Parathyroid adenoma (tissue), 2 donors: Measurements from ENCODE around the gene RNF114.
A peak's percentile ranks its signal among the peaks of the same experiment; 100 is the strongest.

Experiments used
- H2AFZ ChIP-seq: fragments of 300-600 bp; sonication (generic); one replicate; pipeline ENCODE4 v1.7.0; 2017; ENCODE audit warnings: antibody characterized with exemption, mild to moderate bottlenecking
- H3K27ac ChIP-seq: fragments of 300-600 bp; sonication (generic); one replicate; pipeline ENCODE4 v1.7.0; 2017
- H3K27me3 ChIP-seq: fragments of 300-600 bp; sonication (generic); one replicate; pipeline ENCODE4 v1.7.0; 2017; ENCODE audit warnings: low read length; ENCODE audit not compliant: control insufficient read depth, insufficient read depth
- H3K36me3 ChIP-seq: fragments of 300-600 bp; sonication (generic); one replicate; pipeline ENCODE4 v1.7.0; 2017; ENCODE audit warnings: low read length; ENCODE audit not compliant: control insufficient read depth, insufficient read depth
- H3K4me1 ChIP-seq: fragments of 300-600 bp; sonication (generic); one replicate; pipeline ENCODE4 v1.7.0; 2017; ENCODE audit warnings: control low read depth
- H3K4me2 ChIP-seq: fragments of 300-600 bp; sonication (generic); one replicate; pipeline ENCODE4 v1.7.0; 2017; ENCODE audit warnings: low read length
- H3K4me3 ChIP-seq: fragments of 300-600 bp; sonication (generic); one replicate; pipeline ENCODE4 v1.7.0; 2017; ENCODE audit warnings: low read depth, low read length
- H3K79me2 ChIP-seq: fragments of 300-600 bp; sonication (generic); one replicate; pipeline ENCODE4 v1.7.0; 2017; ENCODE audit warnings: control low read depth
- H3K9ac ChIP-seq: fragments of 300-600 bp; sonication (generic); one replicate; pipeline ENCODE4 v1.7.0; 2017; ENCODE audit warnings: mild to moderate bottlenecking
- H3K9me3 ChIP-seq: fragments of 300-600 bp; sonication (generic); one replicate; pipeline ENCODE4 v1.7.0; 2017; ENCODE audit warnings: low read length; ENCODE audit not compliant: control insufficient read depth
- TF ChIP-seq, protein P1 (sequence below): fragments of 300-600 bp; sonication (generic); IDR thresholded peaks from one replicate; pipeline ENCODE4 v1.7.0; 2017; ENCODE audit warnings: antibody characterized with exemption, mild to moderate bottlenecking
- donor health status: primary hyperparathyroidism.

The RNF114 gene

DNA sequence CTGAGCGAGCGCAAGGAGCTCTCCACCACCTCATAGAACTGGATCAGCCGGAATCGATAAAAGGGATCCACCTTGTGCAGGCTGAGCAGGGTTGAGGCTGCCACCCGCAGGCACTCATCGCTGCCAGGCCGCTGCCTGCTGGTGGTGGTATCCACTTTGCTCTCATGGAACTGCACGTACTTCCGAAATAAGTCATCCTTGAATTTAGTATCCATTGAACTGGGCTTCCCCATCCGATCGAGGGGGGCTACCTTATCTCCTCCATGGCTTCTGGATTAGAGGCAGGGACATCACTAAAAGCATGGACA lies 28.0 kb upstream of the RNF114 start:
- H3K36me3 ChIP-seq, result no peaks in the 10 kb centered on the region
- no peak overlapping the region for H3K9ac ChIP-seq
- no peaks in the 10 kb centered on the region for H3K9me3 ChIP-seq
- H3K4me1 ChIP-seq, result peaks cover 5% of the 10 kb centered on the region
- H3K27me3 ChIP-seq, result no peaks in the 10 kb centered on the region
- no peak overlapping the region for H3K27ac ChIP-seq
- TF ChIP-seq, protein P1, sequence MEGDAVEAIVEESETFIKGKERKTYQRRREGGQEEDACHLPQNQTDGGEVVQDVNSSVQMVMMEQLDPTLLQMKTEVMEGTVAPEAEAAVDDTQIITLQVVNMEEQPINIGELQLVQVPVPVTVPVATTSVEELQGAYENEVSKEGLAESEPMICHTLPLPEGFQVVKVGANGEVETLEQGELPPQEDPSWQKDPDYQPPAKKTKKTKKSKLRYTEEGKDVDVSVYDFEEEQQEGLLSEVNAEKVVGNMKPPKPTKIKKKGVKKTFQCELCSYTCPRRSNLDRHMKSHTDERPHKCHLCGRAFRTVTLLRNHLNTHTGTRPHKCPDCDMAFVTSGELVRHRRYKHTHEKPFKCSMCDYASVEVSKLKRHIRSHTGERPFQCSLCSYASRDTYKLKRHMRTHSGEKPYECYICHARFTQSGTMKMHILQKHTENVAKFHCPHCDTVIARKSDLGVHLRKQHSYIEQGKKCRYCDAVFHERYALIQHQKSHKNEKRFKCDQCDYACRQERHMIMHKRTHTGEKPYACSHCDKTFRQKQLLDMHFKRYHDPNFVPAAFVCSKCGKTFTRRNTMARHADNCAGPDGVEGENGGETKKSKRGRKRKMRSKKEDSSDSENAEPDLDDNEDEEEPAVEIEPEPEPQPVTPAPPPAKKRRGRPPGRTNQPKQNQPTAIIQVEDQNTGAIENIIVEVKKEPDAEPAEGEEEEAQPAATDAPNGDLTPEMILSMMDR, result no peak
- H3K79me2 ChIP-seq, result peaks cover 39% of the 10 kb centered on the region
- no peak overlapping the region for H3K4me3 ChIP-seq
- no peak overlapping the region for H2AFZ ChIP-seq
- H3K4me2 ChIP-seq, result no peak overlapping the region

DNA sequence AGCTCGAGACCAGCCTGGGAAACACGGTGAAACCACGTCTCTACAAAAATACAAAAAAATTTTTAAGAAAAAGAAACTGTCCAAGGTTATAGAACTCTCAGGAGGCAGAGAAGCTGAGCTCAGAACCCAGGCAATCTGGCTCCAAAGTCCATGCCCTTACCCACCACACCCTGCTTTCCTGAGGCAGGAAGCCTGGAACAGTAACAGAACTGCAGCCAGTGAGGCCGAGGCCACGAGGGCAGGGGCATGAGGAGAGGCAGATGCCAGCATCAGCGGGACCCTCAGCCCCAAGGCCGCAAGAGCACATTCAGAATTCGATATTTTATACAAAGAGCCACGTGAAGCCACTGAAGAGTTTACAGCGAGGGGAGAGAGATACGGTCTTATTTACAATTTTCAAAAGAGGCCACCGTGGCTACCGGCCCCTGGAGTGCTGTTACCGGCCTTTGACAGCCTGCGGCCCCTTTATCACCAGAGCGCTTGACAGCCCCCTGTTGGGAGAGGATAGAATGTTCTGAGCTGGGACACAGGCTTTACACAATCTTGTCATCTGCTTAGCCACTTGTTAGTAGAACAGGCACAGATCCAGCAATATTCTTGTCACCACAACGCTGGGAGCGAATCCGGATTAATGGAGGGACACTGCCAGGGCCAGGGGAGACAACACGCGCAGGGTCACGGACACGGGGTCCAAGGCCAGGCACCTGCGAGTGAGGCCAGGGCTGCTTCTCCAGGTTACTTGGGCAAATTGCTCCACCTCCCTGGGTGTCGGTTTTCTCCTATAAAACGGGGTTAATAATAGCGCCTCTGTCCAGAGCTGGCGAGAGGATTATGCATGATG lies 26.5 kb upstream of the RNF114 start:
- peak overlapping the region; percentile 12 for H3K27ac ChIP-seq
- H2AFZ ChIP-seq, result no peak overlapping the region
- H3K9ac ChIP-seq, result no peak overlapping the region
- no peaks in the 10 kb centered on the region for H3K9me3 ChIP-seq
- H3K79me2 ChIP-seq, result peaks cover 54% of the 10 kb centered on the region
- no peak overlapping the region for H3K4me3 ChIP-seq
- H3K36me3 ChIP-seq, result no peaks in the 10 kb centered on the region
- peaks cover 19% of the 10 kb centered on the region for H3K4me1 ChIP-seq
- TF ChIP-seq, protein P1, result peak; percentile 9
- no peak overlapping the region for H3K4me2 ChIP-seq
- no peaks in the 10 kb centered on the region for H3K27me3 ChIP-seq

DNA sequence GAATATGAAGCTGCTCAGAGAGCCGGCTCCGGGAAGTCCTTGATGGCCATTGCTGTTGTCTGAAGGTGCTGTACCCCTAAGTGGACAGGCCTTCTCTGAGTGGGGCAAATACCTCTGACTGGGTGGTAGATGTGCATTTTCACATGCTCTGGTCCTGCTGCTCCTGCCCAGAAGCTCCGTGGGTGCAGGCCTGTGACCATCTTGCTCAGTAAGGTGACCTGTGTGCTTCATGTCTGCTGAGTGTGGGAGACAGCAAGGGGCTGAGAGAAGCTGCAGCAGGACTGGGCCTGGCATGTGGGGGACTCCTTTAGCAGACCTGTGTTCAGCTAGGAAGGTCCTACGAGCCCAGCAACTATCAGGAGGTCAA lies 25.9 kb upstream of the RNF114 start:
- no peak overlapping the region for H3K9ac ChIP-seq
- H3K9me3 ChIP-seq, result no peaks in the 10 kb centered on the region
- TF ChIP-seq, protein P1, result no peak
- peaks cover 60% of the 10 kb centered on the region for H3K79me2 ChIP-seq
- peaks cover 19% of the 10 kb centered on the region for H3K4me1 ChIP-seq
- no peak overlapping the region for H3K4me3 ChIP-seq
- no peak overlapping the region for H3K4me2 ChIP-seq
- no peaks in the 10 kb centered on the region for H3K36me3 ChIP-seq
- no peaks in the 10 kb centered on the region for H3K27me3 ChIP-seq
- H2AFZ ChIP-seq, result no peak overlapping the region
- no peak overlapping the region for H3K27ac ChIP-seq

DNA sequence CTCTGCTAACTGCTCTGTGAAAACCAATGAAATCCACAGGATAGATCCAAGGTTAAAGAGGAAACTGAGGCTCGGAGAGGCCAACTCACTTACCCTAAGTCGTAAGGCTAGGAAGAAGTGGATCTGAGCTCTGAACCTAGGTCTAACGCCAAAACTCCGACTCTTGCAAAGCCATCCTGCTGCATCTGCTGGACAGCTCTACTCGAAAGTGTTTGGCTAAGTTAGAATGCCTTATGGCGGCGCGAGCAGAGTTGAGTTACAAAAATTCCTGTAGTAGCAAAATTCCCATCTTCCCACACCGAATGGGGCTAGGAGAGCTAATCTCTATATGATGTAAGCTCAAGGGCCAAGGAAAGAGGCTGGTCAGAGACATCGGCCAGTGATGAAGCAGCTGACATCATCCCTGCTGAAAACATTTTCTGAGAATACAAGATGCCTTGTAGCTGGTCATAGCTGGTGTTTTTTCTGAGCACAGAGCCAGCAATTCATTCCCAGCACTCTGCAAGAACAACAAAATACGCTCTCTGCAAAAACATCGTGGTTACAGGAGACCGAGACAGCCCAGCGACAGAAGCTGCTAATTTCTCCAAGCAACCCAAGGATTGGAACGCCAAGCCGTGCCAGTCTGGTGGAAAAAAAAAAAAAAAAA lies 22.7 kb upstream of the RNF114 start:
- Histone ChIP-seq H3K79me2 (peaks cover 54% of the 10 kb centered on the region), H2AFZ (no peak overlapping the region), H3K4me3 (no peak overlapping the region), H3K27ac (no peak overlapping the region), H3K4me1 (peaks cover 26% of the 10 kb centered on the region), H3K4me2 (peak overlapping the region; percentile 96), H3K36me3 (no peaks in the 10 kb centered on the region), H3K27me3 (no peaks in the 10 kb centered on the region), H3K9ac (no peak overlapping the region), H3K9me3 (no peaks in the 10 kb centered on the region)
- TF ChIP-seq, protein P1, result no peak
